H1 (cell line): ENCODE data around the gene ECPAS.

Source experiments
- CREB1 ChIP-seq: IDR thresholded peaks from 2 replicates; pipeline ENCODE4 v1.6.1; 2012; ENCODE audit warnings: inconsistent platforms
- TAF1 ChIP-seq: IDR thresholded peaks from 2 replicates; pipeline ENCODE4 v1.6.1; 2011; ENCODE audit warnings: mild to moderate bottlenecking, low read depth, low read length

DNA sequence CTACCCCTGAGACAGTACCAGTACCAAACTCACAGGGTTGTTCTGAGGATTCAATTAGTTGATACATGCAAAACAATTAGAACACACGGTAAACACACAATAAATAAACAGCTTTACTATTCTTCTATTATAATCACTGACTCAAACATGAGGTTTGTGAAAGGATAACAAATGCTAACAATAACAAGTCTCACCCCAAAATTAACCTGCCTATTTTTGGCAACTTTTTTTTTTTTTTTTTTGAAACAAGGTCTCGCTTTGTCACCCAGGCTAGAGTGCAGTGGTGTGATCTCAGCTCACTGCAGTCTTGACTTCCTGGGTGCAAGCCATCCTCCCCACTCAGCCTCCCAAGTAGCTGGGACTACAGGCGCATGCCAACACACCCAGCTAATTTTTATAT, 6.5 kb downstream of the ECPAS start:
- no peak for TF ChIP-seq CREB1
- TF ChIP-seq TAF1: no peak
